Esophagus squamous epithelium (tissue), 5 donors: Measurements from ENCODE around the gene CCL4. TPM values are rescaled to one million over a fixed set of nuclear protein-coding genes. Genes with fewer than 3 reads are reported as not detected.
"Not testable (repeated sequence)": the region's sequence is repeated elsewhere in the genome, so short reads cannot be mapped to it uniquely, and the experiment has no call there.

Experiments used
- DNase-seq: peaks from one replicate; lab custom pipeline; 2025; lab: John Stamatoyannopoulos, UW
- H3K27ac ChIP-seq, 4 donors: fragments of 200-600 bp; sonication (generic); one replicate each; pipeline ENCODE4 v1.5.1; 2016 to 2019; ENCODE audit warnings: mild to moderate bottlenecking in 1 of 4
- H3K27me3 ChIP-seq, 4 donors: fragments of 200-600 bp; sonication (generic); 1 replicate in 3 of 4; 2 replicates in 1 of 4; pipeline versions ENCODE4 v1.5.1 to v1.6.0; 2017 to 2021; ENCODE audit warnings: antibody characterized with exemption in 1 of 4
- H3K36me3 ChIP-seq, 3 donors: fragments of 200-600 bp; sonication (generic); one replicate each; pipeline ENCODE4 v1.5.1; 2016 to 2019
- H3K4me1 ChIP-seq, 3 donors: fragments of 200-600 bp; sonication (generic); one replicate each; pipeline ENCODE4 v1.5.1; 2017 to 2019
- H3K4me3 ChIP-seq, 4 donors: fragments of 200-600 bp; sonication (generic); 1 replicate in 3 of 4; 2 replicates in 1 of 4; pipeline ENCODE4 v1.5.1; 2016 to 2019; ENCODE audit warnings: mild to moderate bottlenecking in 2 of 4, moderate library complexity in 1 of 4
- H3K9me3 ChIP-seq, 3 donors: fragments of 200-600 bp; sonication (generic); one replicate each; pipeline ENCODE4 v1.5.1; 2016 to 2019
- POLR2A ChIP-seq, 4 donors: fragments of 450-650 bp; IDR thresholded peaks; one replicate each; pipeline ENCODE4 v1.6.1; 2017; ENCODE audit warnings: antibody characterized with exemption in 4 of 4, mild to moderate bottlenecking in 4 of 4, moderate library complexity in 3 of 4
- WGBS, 2 donors: methylation state at CpG; one replicate each; pipeline ENCODE4 v1.1.5; 2018; 5-methylcytosine and 5-hydroxymethylcytosine counted together
- intact Hi-C: fragments of 100-400 bp; cut with DNase I; formaldehyde crosslinking; loops from one replicate; pipeline ENCODE4 v1.15.0; 2022
- total RNA-seq, 4 donors: library from RNA; depleted of rRNA; stranded (reverse); fragments of >200 nt; gene quantifications; one replicate each; pipeline ENCODE4 v1.1.0, GENCODE V29; 2016
- TF ChIP-seq, protein P1 (sequence below), 6 experiments: fragments of 450-650 bp in 4 of 6; fragments of 200-600 bp in 2 of 6; sonication (generic) in 2 of 6; IDR thresholded peaks; one replicate each; pipeline ENCODE4 v1.5.1; 2016 to 2019; ENCODE audit warnings: antibody characterized with exemption in 6 of 6, mild to moderate bottlenecking in 4 of 6, moderate library complexity in 4 of 6
- donor health status: DM: yes; HTN: yes; CAD: no.

CCL4 gene
- total RNA-seq, 4 donors from 2014 or later = 0.56 to 3.2 (median 2.6) TPM

DNA sequence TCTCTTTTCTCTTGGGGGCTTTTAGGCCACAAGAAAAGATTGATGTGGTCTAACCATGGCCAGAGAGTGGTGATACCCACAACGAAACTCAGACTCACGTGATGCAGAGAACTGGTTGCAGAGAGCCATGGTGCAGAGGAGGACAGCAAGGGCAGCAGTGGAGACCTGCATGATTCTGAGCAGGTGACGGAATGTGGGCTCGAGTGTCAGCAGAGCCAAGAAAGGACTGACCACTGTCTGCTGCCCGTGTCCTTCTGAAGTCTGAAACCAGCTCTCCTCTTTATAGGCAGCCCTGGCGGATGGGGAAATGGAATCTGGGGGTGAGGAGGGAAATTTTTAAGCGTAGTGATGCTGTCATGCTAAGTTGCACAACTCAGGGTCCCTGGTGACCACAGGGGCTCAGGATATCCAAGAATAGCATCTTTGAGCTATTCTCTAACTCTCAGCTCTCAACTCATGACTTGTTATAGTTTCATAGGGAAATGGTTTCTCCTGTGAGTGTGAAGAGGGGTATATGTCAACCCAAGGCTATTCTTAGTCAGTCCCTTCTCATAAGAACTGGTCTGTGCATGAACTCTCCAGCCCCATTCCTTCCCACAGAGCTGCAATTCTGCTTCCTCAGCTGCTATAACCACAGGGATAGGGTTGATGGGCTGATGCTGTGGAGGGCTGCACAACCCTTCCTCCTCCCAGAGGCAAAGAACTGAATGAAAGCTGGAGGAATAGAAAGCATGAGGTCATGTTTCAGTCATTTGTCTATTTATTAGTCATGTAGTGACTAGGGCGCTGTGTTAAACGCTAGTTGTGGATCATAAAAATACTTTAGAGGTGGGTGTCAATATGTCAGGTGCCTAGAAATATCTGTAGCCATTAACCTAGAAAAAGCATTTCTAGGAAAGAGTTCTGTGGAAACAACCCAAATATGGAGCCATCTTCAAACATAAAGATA is 13.5 kb upstream of the CCL4 start, which contains the start of gene CCL3:
Gene CCL3, minus strand, starts transcription at position 256 of the 949 bp plus-strand sequence. Its CDS starts 85 bp downstream, at position 171.
- Histone ChIP-seq H3K9me3 (no peaks in the 10 kb centered on the region), H3K4me3 (no peak within 1 kb of the TSS), H3K27ac (peak within 1 kb of the TSS in 1 of 4 donors; percentile 29), H3K36me3 (no peaks in the 10 kb centered on the region), H3K27me3 (peaks cover 0 to 27% (median 0%) of the 10 kb centered on the region in 4 donors), H3K4me1 (peaks cover 0 to 5% (median 0%) of the 10 kb centered on the region in 3 donors)
- 47 to 59% methylated on average over 6 to 9 of the region's 9 CpGs for WGBS, 2 donors
- TF ChIP-seq, protein P1, sequence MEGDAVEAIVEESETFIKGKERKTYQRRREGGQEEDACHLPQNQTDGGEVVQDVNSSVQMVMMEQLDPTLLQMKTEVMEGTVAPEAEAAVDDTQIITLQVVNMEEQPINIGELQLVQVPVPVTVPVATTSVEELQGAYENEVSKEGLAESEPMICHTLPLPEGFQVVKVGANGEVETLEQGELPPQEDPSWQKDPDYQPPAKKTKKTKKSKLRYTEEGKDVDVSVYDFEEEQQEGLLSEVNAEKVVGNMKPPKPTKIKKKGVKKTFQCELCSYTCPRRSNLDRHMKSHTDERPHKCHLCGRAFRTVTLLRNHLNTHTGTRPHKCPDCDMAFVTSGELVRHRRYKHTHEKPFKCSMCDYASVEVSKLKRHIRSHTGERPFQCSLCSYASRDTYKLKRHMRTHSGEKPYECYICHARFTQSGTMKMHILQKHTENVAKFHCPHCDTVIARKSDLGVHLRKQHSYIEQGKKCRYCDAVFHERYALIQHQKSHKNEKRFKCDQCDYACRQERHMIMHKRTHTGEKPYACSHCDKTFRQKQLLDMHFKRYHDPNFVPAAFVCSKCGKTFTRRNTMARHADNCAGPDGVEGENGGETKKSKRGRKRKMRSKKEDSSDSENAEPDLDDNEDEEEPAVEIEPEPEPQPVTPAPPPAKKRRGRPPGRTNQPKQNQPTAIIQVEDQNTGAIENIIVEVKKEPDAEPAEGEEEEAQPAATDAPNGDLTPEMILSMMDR (IDR thresholded peaks at IDR 0.05) = no peak
- no peak for TF ChIP-seq POLR2A (IDR thresholded peaks at IDR 0.05)
- intact Hi-C loops = no loop called here
- DNase-seq = no peak

GRCh38 chr17:36092230-36092629 is 11.4 kb upstream of the CCL4 start:
- H3K4me1 ChIP-seq = no peaks in the 10 kb centered on the region
- H3K27ac ChIP-seq = no peak overlapping the region
- no peaks in the 10 kb centered on the region for H3K36me3 ChIP-seq
- TF ChIP-seq POLR2A (IDR thresholded peaks at IDR 0.05) = no peak
- TF ChIP-seq, protein P1 (IDR thresholded peaks at IDR 0.05) = no peak
- H3K27me3 ChIP-seq = peaks cover 0 to 27% (median 0%) of the 10 kb centered on the region in 4 donors
- no peaks in the 10 kb centered on the region for H3K9me3 ChIP-seq
- H3K4me3 ChIP-seq = no peak overlapping the region
- no peak for DNase-seq
- intact Hi-C loops = no loop called here
- 55 to 59% methylated on average over 4 of the region's 4 CpGs for WGBS, 2 donors

DNA sequence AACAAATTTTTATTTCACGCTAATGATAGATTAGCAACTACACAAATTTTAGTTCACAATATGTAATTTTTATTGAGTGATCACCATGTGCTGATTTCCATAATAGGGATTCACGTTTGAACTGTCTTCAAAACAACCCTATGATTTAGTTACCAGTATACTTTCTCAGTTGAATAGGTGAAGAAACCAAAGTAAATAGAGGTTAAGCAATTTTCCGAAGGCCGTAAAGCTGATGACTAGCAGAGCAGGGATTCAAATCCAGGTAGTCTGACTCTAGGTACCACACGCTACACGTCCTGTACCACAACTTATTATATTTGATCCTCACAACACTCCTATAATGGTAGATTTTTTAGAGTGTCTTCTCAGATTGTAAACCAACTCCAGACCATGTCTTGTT is 10.9 kb upstream of the CCL4 start:
- H3K4me1 ChIP-seq, intact Hi-C loops, H3K36me3 ChIP-seq, DNase-seq, H3K27ac ChIP-seq, H3K9me3 ChIP-seq, H3K4me3 ChIP-seq: not testable (repeated sequence)
- WGBS, 2 donors = 63 to 75% methylated on average over 6 of the region's 6 CpGs
- H3K27me3 ChIP-seq = peaks cover 0 to 27% (median 0%) of the 10 kb centered on the region in 4 donors

DNA sequence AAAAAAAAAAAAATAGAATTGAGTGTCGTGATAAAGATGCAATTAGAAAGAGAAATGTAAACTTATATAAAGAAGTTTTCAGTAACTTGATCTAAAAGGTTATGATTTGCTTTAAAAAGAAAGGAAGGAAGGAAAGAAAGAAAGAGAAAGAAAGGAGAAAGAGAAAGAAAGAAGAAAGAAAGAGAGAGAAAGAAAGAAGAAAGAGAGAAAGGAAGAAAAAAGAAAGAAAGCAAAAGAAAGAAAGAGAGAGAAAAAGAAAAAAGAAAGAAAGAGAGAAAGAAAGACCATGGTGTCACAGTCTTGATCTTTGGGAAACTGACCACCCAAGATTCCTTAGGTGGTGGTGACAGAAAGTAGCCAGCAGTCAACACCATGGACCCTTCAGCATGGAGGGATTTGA is 9.4 kb upstream of the CCL4 start:
- Histone ChIP-seq H3K4me1 (no peaks in the 10 kb centered on the region), H3K9me3 (no peaks in the 10 kb centered on the region), H3K36me3 (no peaks in the 10 kb centered on the region), H3K27me3 (peaks cover 0 to 19% (median 0%) of the 10 kb centered on the region in 4 donors), H3K4me3 (no peak overlapping the region), H3K27ac (no peak overlapping the region)
- DNase-seq = no peak
- 74 to 84% methylated on average over 1 of the region's 1 CpG for WGBS, 2 donors
- no peak for TF ChIP-seq POLR2A (IDR thresholded peaks at IDR 0.05)
- TF ChIP-seq, protein P1 (IDR thresholded peaks at IDR 0.05) = no peak
- intact Hi-C loops = no loop called here

DNA sequence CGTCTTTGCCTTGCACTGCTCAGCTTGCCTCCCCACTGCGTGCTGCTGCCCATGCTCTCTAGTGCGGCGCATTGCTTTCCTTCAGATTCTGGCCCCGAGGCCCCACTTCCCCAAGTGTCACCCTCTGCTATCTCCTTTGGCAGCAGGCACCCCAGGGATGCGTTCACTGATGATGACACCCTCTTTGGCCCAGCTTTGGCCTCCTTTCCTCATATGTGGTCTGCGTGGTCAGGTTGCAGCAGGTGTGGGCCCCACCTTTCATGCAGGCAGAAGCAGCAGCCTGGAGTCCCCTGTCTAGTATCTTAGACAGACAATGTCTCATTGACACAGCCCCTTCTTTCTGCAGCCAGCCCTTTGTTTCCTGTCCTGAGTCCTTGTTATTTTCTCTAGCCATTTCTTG is 8.9 kb upstream of the CCL4 start:
- no peak overlapping the region for H3K4me3 ChIP-seq
- 81 to 87% methylated on average over 7 of the region's 7 CpGs for WGBS, 2 donors
- H3K36me3 ChIP-seq = no peaks in the 10 kb centered on the region
- H3K27ac ChIP-seq = no peak overlapping the region
- TF ChIP-seq, protein P1 (IDR thresholded peaks at IDR 0.05) = no peak
- no peak for TF ChIP-seq POLR2A (IDR thresholded peaks at IDR 0.05)
- intact Hi-C loops = no loop called here
- H3K9me3 ChIP-seq = no peaks in the 10 kb centered on the region
- DNase-seq = no peak
- no peaks in the 10 kb centered on the region for H3K4me1 ChIP-seq
- peaks cover 0 to 18% (median 0%) of the 10 kb centered on the region in 4 donors for H3K27me3 ChIP-seq
